MM.1S (cell line): ENCODE measurements around the gene MYRIP.

Source experiments
- DNase-seq: peaks from one replicate; pipeline ENCODE4 v3.0.0-alpha.2; 2015
- H2AFZ ChIP-seq: fragments of 300-600 bp; sonication (generic); 2 replicates; pipeline ENCODE4 v1.6.0; 2016; ENCODE audit warnings: antibody characterized with exemption, low read length
- H3F3A ChIP-seq: fragments of 300-600 bp; sonication (generic); 2 replicates; pipeline ENCODE4 v1.6.1; 2016; ENCODE audit warnings: mild to moderate bottlenecking, antibody characterized with exemption, low read length, moderate library complexity, mixed read lengths; ENCODE audit not compliant: insufficient read depth
- H3K27ac ChIP-seq: fragments of 300-600 bp; sonication (generic); 2 replicates; pipeline ENCODE4 v1.5.1; 2016; ENCODE audit warnings: mild to moderate bottlenecking, low read length
- H3K27me3 ChIP-seq: fragments of 300-600 bp; sonication (generic); replicated peaks from 2 replicates; pipeline ENCODE4 v1.6.0; 2016; ENCODE audit warnings: low read length; ENCODE audit not compliant: insufficient read depth
- H3K36me3 ChIP-seq: fragments of 300-600 bp; sonication (generic); replicated peaks from 2 replicates; pipeline ENCODE4 v1.6.1; 2016; ENCODE audit warnings: mild to moderate bottlenecking, low read length, mixed read lengths; ENCODE audit not compliant: insufficient read depth
- H3K4me1 ChIP-seq: fragments of 300-600 bp; sonication (generic); 2 replicates; pipeline ENCODE4 v1.6.1; 2016; ENCODE audit warnings: low read length, mixed read lengths
- H3K4me2 ChIP-seq: fragments of 300-600 bp; sonication (generic); 2 replicates; pipeline ENCODE4 v1.6.0; 2016; ENCODE audit warnings: low read depth, low read length
- H3K4me3 ChIP-seq: fragments of 300-600 bp; sonication (generic); 2 replicates; pipeline ENCODE4 v1.5.1; 2016; ENCODE audit warnings: low read length, mixed read lengths
- H3K79me2 ChIP-seq: fragments of 300-600 bp; sonication (generic); 2 replicates; pipeline ENCODE4 v1.6.1; 2016; ENCODE audit warnings: mixed run types, low read length, mixed read lengths
- H3K9ac ChIP-seq: fragments of 300-600 bp; sonication (generic); 2 replicates; pipeline ENCODE4 v1.6.1; 2016; ENCODE audit warnings: low read length, mixed read lengths
- H3K9me2 ChIP-seq: fragments of 300-600 bp; sonication (generic); replicated peaks from 2 replicates; pipeline ENCODE4 v1.6.1; 2016; ENCODE audit warnings: mild to moderate bottlenecking, low read length, mixed read lengths; ENCODE audit not compliant: insufficient read depth
- H3K9me3 ChIP-seq: fragments of 300-600 bp; sonication (generic); replicated peaks from 2 replicates; pipeline ENCODE4 v1.6.1; 2016; ENCODE audit warnings: mild to moderate bottlenecking, low read length, mixed read lengths; ENCODE audit not compliant: insufficient read depth
- H4K20me1 ChIP-seq: fragments of 300-600 bp; sonication (generic); 2 replicates; pipeline ENCODE4 v1.6.1; 2016; ENCODE audit warnings: mild to moderate bottlenecking, low read length, moderate library complexity, mixed read lengths; ENCODE audit not compliant: insufficient read depth
- CTCF ChIP-seq: fragments of 300-600 bp; sonication (generic); IDR thresholded peaks from 2 replicates; pipeline ENCODE4 v1.5.1; 2016; ENCODE audit warnings: antibody characterized with exemption, low read length, mixed read lengths
- EZH2 ChIP-seq: fragments of 300-600 bp; sonication (generic); optimal IDR thresholded peaks from 2 replicates; pipeline ENCODE3; 2017; ENCODE audit warnings: low read depth, mild to moderate bottlenecking, antibody characterized with exemption, low read length, mixed read lengths
- EZH2phosphoT487 ChIP-seq: fragments of 300-600 bp; sonication (generic); IDR thresholded peaks from 2 replicates; pipeline ENCODE4 v1.6.1; 2018; ENCODE audit warnings: antibody characterized with exemption, low read length

MYRIP gene

DNA sequence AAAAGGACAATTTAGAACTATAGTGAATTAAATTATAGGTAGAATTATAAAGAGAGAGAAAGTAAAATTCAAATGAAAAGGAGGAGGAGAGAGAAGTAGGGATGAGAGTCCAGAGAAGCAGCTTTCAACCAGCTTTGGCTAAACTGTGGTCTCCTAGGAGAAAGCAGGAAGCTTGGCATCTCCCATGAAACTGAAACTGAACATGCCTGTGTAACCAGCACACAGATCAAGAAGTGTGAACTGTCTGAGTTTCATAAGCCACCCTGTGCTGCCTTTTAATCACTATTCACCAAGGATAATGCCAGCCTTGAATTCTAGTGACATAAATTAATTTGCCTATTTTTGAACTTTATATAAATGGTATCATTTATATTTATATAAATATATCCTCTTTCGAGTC lies 128.5 kb downstream of the MYRIP start:
- Histone ChIP-seq H3K9ac (no peak overlapping the region), H4K20me1 (no peaks in the 10 kb centered on the region), H3K9me3 (no peaks in the 10 kb centered on the region), H3K27me3 (no peaks in the 10 kb centered on the region), H3K4me1 (no peaks in the 10 kb centered on the region), H3K4me2 (no peak overlapping the region), H3K9me2 (no peaks in the 10 kb centered on the region), H3K27ac (no peak overlapping the region), H3K79me2 (no peaks in the 10 kb centered on the region), H3F3A (no peaks in the 10 kb centered on the region), H2AFZ (no peak overlapping the region), H3K4me3 (no peak overlapping the region), H3K36me3 (no peaks in the 10 kb centered on the region)
- DNase-seq = peak; percentile 47
- TF ChIP-seq EZH2 = no peak
- no peak for TF ChIP-seq CTCF
- TF ChIP-seq EZH2phosphoT487 = no peak

DNA sequence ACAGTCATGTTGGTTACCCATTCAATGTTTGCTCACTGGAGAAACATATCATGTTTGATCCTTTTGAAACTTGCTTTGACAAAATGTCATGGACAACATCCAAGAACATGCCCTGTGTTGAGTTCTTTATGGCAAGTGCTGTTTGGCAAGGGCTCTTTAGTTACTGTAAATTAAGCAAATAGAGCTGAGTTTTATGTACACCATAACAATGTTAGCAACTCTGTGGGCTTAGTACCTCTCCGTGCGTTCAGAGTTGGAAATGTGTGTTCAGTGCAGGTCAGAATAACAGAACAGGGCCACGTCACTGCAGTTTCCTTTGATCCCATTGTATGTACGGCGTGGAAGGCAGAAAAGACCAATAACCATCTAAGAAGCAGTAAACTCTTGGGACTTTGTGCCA lies 132.5 kb downstream of the MYRIP start:
- TF ChIP-seq EZH2phosphoT487 = no peak
- no peak for TF ChIP-seq CTCF
- no peak for TF ChIP-seq EZH2
- Histone ChIP-seq H3K4me2 (no peak overlapping the region), H4K20me1 (no peaks in the 10 kb centered on the region), H3F3A (no peaks in the 10 kb centered on the region), H3K9me3 (no peaks in the 10 kb centered on the region), H2AFZ (no peak overlapping the region), H3K79me2 (no peaks in the 10 kb centered on the region), H3K4me3 (no peak overlapping the region), H3K36me3 (no peaks in the 10 kb centered on the region), H3K27me3 (no peaks in the 10 kb centered on the region), H3K27ac (no peak overlapping the region), H3K9ac (no peak overlapping the region), H3K9me2 (no peaks in the 10 kb centered on the region), H3K4me1 (no peaks in the 10 kb centered on the region)
- no peak for DNase-seq

GRCh38 chr3:39960515-39961191 lies 151.2 kb downstream of the MYRIP start:
- no peaks in the 10 kb centered on the region for H3K27me3 ChIP-seq
- H3K9me3 ChIP-seq = no peaks in the 10 kb centered on the region
- H3F3A ChIP-seq = no peaks in the 10 kb centered on the region
- no peak for DNase-seq
- no peak overlapping the region for H3K4me2 ChIP-seq
- H3K4me1 ChIP-seq = no peaks in the 10 kb centered on the region
- TF ChIP-seq EZH2 (no peak), EZH2phosphoT487 (no peak), CTCF (no peak)
- no peak overlapping the region for H2AFZ ChIP-seq
- H3K9ac ChIP-seq = no peak overlapping the region
- no peak overlapping the region for H3K4me3 ChIP-seq
- no peaks in the 10 kb centered on the region for H3K9me2 ChIP-seq
- H3K36me3 ChIP-seq = no peaks in the 10 kb centered on the region
- no peaks in the 10 kb centered on the region for H4K20me1 ChIP-seq
- no peak overlapping the region for H3K27ac ChIP-seq
- H3K79me2 ChIP-seq = no peaks in the 10 kb centered on the region
